Measurements from ENCODE around the gene CACNA2D4.

Gene CACNA2D4

GRCh38 chr12:1937481-1938224 is 19.2 kb upstream of the CACNA2D4 start:
- no peak for TF ChIP-seq CTCF (IDR thresholded peaks at IDR 0.05; ENCODE audit: low read depth, low read length, missing control alignments)
- no peak for DNase-seq (ENCODE audit: low read depth)
- H3K4me3 ChIP-seq (ENCODE audit: low read depth, low read length) = no peak overlapping the region

GRCh38 chr12:1936406-1937320 is 18.2 kb upstream of the CACNA2D4 start:
- no peak overlapping the region for H3K4me3 ChIP-seq (ENCODE audit: low read depth, low read length)
- TF ChIP-seq CTCF (IDR thresholded peaks at IDR 0.05; ENCODE audit: low read depth, low read length, missing control alignments) = no peak
- DNase-seq (ENCODE audit: low read depth) = no peak

GRCh38 chr12:1935700-1936378 is 17.4 kb upstream of the CACNA2D4 start:
- H3K4me3 ChIP-seq (ENCODE audit: low read depth, low read length) = no peak overlapping the region
- no peak for DNase-seq (ENCODE audit: low read depth)
- no peak for TF ChIP-seq CTCF (IDR thresholded peaks at IDR 0.05; ENCODE audit: low read depth, low read length, missing control alignments)

GRCh38 chr12:1935242-1935641 is 16.8 kb upstream of the CACNA2D4 start:
- H3K4me3 ChIP-seq (ENCODE audit: low read depth, low read length) = no peak overlapping the region
- TF ChIP-seq CTCF (IDR thresholded peaks at IDR 0.05; ENCODE audit: low read depth, low read length, missing control alignments) = no peak
- no peak for DNase-seq (ENCODE audit: low read depth)

GRCh38 chr12:1934831-1935230 is 16.4 kb upstream of the CACNA2D4 start:
- TF ChIP-seq CTCF (IDR thresholded peaks at IDR 0.05; ENCODE audit: low read depth, low read length, missing control alignments) = no peak
- no peak overlapping the region for H3K4me3 ChIP-seq (ENCODE audit: low read depth, low read length)
- DNase-seq (ENCODE audit: low read depth) = no peak

- DNase-seq (ENCODE audit: low read depth) = no peak
- H3K4me3 ChIP-seq (ENCODE audit: low read depth, low read length) = no peak overlapping the region
- no peak for TF ChIP-seq CTCF (IDR thresholded peaks at IDR 0.05; ENCODE audit: low read depth, low read length, missing control alignments)
Observed at GRCh38 chr12:1934068-1934467, 15.6 kb upstream of the CACNA2D4 start.
